Heart left ventricle (tissue), 13 donors: ENCODE measurements around the gene FAM120C.

Experiments used
- POLR2A ChIP-seq, 2 donors: fragments of 450-650 bp; IDR thresholded peaks; one replicate each; pipeline ENCODE4 v1.6.1; 2017; ENCODE audit warnings: antibody characterized with exemption in 2 of 2, mild to moderate bottlenecking in 2 of 2, moderate library complexity in 2 of 2
- TF ChIP-seq, protein P1 (sequence below), 12 donors: fragments of 200-600 bp; sonication (generic) in 4 of 12; IDR thresholded peaks; one replicate each; pipeline versions ENCODE4 v1.5.0 to v1.8.0; 2018 to 2022; ENCODE audit warnings: antibody characterized with exemption in 12 of 12, mild to moderate bottlenecking in 5 of 12
- donor health status: ischemic (EF 13 %, LVEDD 7.1; RV severe dilation, severe dysfunction).
- donor health status: DM: no; HTN: yes; CAD: no.
- donor health status: DM: no; HTN: no; CAD: no.
- donor health status: ischemic (EF 25% LVEDD 6.9; RV normal size, moderate dysfunction).
- donor health status: ischemic (EF 25% LVEDD 5.7; RV mildly dilated, moderate dysfunction).
- donor health status: ischemic (EF 35%, LVEDD 5.7; RV mildly dilated, moderate dysfunction).
- donor health status: nonischemic (EF 11% LVEDD 7.7; RV severe dilation, severe dysfunction).
- donor health status: DM: yes; HTN: yes; CAD: no.
- donor health status: PGD.
- donor health status: ischemic (EF 29% LVEDD 5.4; RV normal size, mild dysfunction).
- donor health status: nonischemic (EF 23%, LVEDD 6.1; RV moderate dilation, normal function).

DNA sequence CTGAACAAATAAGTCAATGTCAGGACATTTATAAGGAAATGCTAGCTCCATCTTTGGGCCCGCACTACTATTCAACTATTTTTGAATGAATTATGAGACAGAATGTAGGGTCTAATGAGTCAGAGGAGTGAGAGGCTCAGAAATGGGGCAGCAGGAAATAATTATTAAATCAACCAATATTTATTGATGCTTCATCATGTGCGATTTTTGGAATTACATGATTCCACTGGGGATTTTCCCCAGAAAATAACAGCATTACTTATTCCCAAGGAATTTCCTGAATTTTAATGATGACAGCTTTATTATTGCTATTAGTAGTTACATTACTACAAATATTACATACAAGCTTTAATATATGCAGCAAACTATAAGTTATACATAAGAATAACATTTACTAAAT, 89.5 kb downstream of the FAM120C start:
- TF ChIP-seq, protein P1, sequence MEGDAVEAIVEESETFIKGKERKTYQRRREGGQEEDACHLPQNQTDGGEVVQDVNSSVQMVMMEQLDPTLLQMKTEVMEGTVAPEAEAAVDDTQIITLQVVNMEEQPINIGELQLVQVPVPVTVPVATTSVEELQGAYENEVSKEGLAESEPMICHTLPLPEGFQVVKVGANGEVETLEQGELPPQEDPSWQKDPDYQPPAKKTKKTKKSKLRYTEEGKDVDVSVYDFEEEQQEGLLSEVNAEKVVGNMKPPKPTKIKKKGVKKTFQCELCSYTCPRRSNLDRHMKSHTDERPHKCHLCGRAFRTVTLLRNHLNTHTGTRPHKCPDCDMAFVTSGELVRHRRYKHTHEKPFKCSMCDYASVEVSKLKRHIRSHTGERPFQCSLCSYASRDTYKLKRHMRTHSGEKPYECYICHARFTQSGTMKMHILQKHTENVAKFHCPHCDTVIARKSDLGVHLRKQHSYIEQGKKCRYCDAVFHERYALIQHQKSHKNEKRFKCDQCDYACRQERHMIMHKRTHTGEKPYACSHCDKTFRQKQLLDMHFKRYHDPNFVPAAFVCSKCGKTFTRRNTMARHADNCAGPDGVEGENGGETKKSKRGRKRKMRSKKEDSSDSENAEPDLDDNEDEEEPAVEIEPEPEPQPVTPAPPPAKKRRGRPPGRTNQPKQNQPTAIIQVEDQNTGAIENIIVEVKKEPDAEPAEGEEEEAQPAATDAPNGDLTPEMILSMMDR (IDR thresholded peaks at IDR 0.05), result no peak
- TF ChIP-seq POLR2A (IDR thresholded peaks at IDR 0.05), result no peak
